CD14-positive monocyte (primary cell): ENCODE results near the gene PARK7. TPM values are rescaled to one million over a fixed set of nuclear protein-coding genes. Genes with fewer than 3 reads are reported as not detected.

Experiments
- DNase-seq, 3 donors: peaks; one replicate each; pipeline ENCODE4 v3.0.0-alpha.2; 2011 to 2022
- H2AFZ ChIP-seq: 2 replicates; pipeline ENCODE4 v1.6.0; 2012; ENCODE audit warnings: mild to moderate bottlenecking, low read depth, low read length, inconsistent platforms; ENCODE audit not compliant: insufficient read depth, poor library complexity, severe bottlenecking
- H3K27ac ChIP-seq, 2 donors: 1 replicate in 1 of 2; 2 replicates in 1 of 2; pipeline ENCODE4 v1.5.1; 2012 to 2013; ENCODE audit warnings: low read length in 2 of 2, control low read depth in 1 of 2, inconsistent platforms in 1 of 2, low read depth in 1 of 2, mild to moderate bottlenecking in 1 of 2
- H3K27me3 ChIP-seq, 2 donors: one replicate each; pipeline versions ENCODE4 v1.6.0 to v1.6.1; 2011 to 2013; ENCODE audit warnings: low read length in 2 of 2; ENCODE audit not compliant: control insufficient read depth in 2 of 2, insufficient read depth in 2 of 2
- H3K36me3 ChIP-seq, 2 donors: replicated peaks in 1 of 2; 1 replicate in 1 of 2; 2 replicates in 1 of 2; pipeline versions ENCODE4 v1.5.1 to v1.6.1; 2012 to 2013; ENCODE audit warnings: low read length in 2 of 2, control low read depth in 1 of 2, inconsistent platforms in 1 of 2, mild to moderate bottlenecking in 1 of 2; ENCODE audit not compliant: insufficient read depth in 2 of 2, control insufficient read depth in 1 of 2
- H3K4me1 ChIP-seq, 2 donors: 1 replicate in 1 of 2; 2 replicates in 1 of 2; pipeline versions ENCODE4 v1.5.1 to v1.6.1; 2012 to 2013; ENCODE audit warnings: low read length in 2 of 2, control low read depth in 1 of 2, inconsistent platforms in 1 of 2, mild to moderate bottlenecking in 1 of 2, moderate library complexity in 1 of 2; ENCODE audit not compliant: insufficient read depth in 2 of 2, control insufficient read depth in 1 of 2
- H3K4me2 ChIP-seq: replicated peaks from 2 replicates; pipeline ENCODE3; 2012; ENCODE audit warnings: low read length, moderate library complexity, mild to moderate bottlenecking; ENCODE audit not compliant: poor library complexity, severe bottlenecking; ENCODE audit errors: extremely low read depth
- H3K4me3 ChIP-seq, 3 experiments: fragments of 200-600 bp in 1 of 3; sonication (generic) in 1 of 3; replicated peaks in 1 of 3; 1 replicate in 2 of 3; 2 replicates in 1 of 3; pipeline ENCODE4 v1.5.1; 2011 to 2013; ENCODE audit warnings: low read length in 3 of 3, mild to moderate bottlenecking in 3 of 3, control low read depth in 2 of 3, low read depth in 2 of 3, inconsistent platforms in 1 of 3, moderate library complexity in 1 of 3
- H3K79me2 ChIP-seq: 2 replicates; pipeline ENCODE4 v1.6.0; 2012; ENCODE audit warnings: mild to moderate bottlenecking, control low read depth, inconsistent platforms, low read length, moderate library complexity; ENCODE audit not compliant: insufficient read depth
- H3K9ac ChIP-seq: 2 replicates; pipeline ENCODE4 v1.6.0; 2017; ENCODE audit warnings: low read length, mild to moderate bottlenecking; ENCODE audit not compliant: insufficient read depth, poor library complexity, severe bottlenecking
- H3K9me3 ChIP-seq, 2 donors: replicated peaks in 1 of 2; 1 replicate in 1 of 2; 2 replicates in 1 of 2; pipeline versions ENCODE4 v1.5.1 to v1.6.1; 2012 to 2013; ENCODE audit warnings: low read length in 2 of 2, control low read depth in 1 of 2; ENCODE audit not compliant: control insufficient read depth in 1 of 2, insufficient read depth in 1 of 2
- H4K20me1 ChIP-seq: 2 replicates; pipeline ENCODE4 v1.6.0; 2012; ENCODE audit warnings: mild to moderate bottlenecking, low read length, control low read depth, moderate library complexity; ENCODE audit not compliant: insufficient read depth
- H3K27ac Mint-ChIP-seq, 7 donors: one replicate each; pipeline ENCODE4 v1.8.0; 2020; ENCODE audit warnings: mild to moderate bottlenecking in 7 of 7, mixed read lengths in 7 of 7, moderate library complexity in 6 of 7, inconsistent platforms in 2 of 7
- H3K27me3 Mint-ChIP-seq, 3 donors: one replicate each; pipeline ENCODE4 v1.8.0; 2021 to 2022; ENCODE audit warnings: low read depth in 3 of 3, mild to moderate bottlenecking in 3 of 3, mixed read lengths in 3 of 3, moderate library complexity in 3 of 3, inconsistent platforms in 1 of 3
- H3K36me3 Mint-ChIP-seq, 2 donors: one replicate each; pipeline ENCODE4 v1.8.0; 2020; ENCODE audit warnings: mixed read lengths in 2 of 2, inconsistent platforms in 1 of 2, mild to moderate bottlenecking in 1 of 2
- H3K4me1 Mint-ChIP-seq: one replicate; pipeline ENCODE4 v1.8.0; 2020; ENCODE audit warnings: mild to moderate bottlenecking, mixed read lengths
- H3K4me3 Mint-ChIP-seq, 2 donors: one replicate each; pipeline ENCODE4 v1.8.0; 2020; ENCODE audit warnings: mild to moderate bottlenecking in 2 of 2, mixed read lengths in 2 of 2, moderate library complexity in 1 of 2
- H3K9me3 Mint-ChIP-seq, 7 donors: one replicate each; pipeline ENCODE4 v1.8.0; 2020 to 2022; ENCODE audit warnings: mixed read lengths in 7 of 7, mild to moderate bottlenecking in 6 of 7, moderate library complexity in 6 of 7, inconsistent platforms in 2 of 7
- WGBS: methylation state at CpG from one replicate; pipeline ENCODE4 v1.1.5; 2013; ENCODE audit warnings: missing lambda C conversion rate; ENCODE audit not compliant: insufficient coverage; 5-methylcytosine and 5-hydroxymethylcytosine counted together
- intact Hi-C, 2 donors: fragments of 100-400 bp; cut with micrococcal nuclease; formaldehyde crosslinking; loops; one replicate each; pipeline versions ENCODE4 v1.15.0 to v1.15.1; 2023
- polyA plus RNA-seq, 3 donors: library from polyadenylated mRNA; depleted of rRNA in 1 of 3; unstranded in 2 of 3; stranded (reverse) in 1 of 3; fragments of 300-500 nt in 2 of 3; fragments of >200 nt in 1 of 3; fragmentation: Illumina TruSeq in 2 of 3; gene quantifications; 1 replicate in 2 of 3; 2 replicates in 1 of 3; pipeline ENCODE4 v1.2.3, GENCODE V29; 2012 to 2021
- TF ChIP-seq, protein P1 (sequence below): fragments of 200-600 bp; IDR thresholded peaks from one replicate; pipeline ENCODE4 v1.8.0; 2022; ENCODE audit warnings: antibody characterized with exemption, mild to moderate bottlenecking

PARK7 gene
- polyA plus RNA-seq, 3 donors: 116 to 391 (median 353) TPM

DNA sequence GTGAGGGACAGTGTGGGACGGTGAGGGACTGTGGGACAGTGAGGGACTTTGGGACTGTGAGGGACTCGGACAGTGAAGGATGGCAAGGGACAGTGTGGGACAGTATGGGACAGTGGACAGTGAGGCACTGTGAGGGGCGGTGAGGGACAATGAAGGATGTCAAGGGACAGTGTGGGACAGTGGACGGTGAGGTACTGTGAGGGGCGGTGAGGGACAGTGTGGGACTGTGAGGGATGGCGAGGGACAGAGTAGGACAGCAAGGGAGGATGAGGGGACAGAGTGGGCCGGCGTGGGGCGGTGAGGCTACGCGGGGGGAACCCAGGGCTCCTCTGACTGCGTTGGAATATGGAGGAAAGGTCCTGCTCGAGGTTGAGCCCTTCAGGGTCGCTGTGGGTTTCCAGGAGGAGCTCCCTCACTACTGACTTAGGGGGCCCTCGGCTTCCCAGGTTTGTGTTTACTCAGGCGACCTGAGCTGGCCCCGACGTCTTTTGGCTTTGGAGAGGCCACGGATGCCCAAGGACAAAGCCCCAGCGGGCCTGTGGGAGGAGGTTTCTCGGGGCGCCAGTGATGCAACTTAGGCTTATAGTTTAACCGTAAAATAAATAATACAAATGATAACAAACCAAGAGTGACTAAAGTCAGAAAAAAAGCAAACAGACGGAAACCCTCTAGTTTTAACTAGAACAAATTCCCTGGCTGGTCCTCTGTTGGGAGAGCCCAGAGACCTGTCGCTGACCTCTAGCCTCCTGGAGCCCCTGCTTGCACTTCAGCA, 65.7 kb downstream of the PARK7 start:
- WGBS: 94% methylated on average over 13 of the region's 25 CpGs

More for the DNA sequence above, 65.7 kb downstream of the PARK7 start:
- no peak overlapping the region for H3K4me2 ChIP-seq
- Mint-ChIP-seq H3K4me3 (peak overlapping the region; percentile 65 to 91), H3K4me1 (peaks cover 12% of the 10 kb centered on the region), H3K27ac (peak overlapping the region in 1 of 7 donors; percentile 7), H3K36me3 (peaks cover 7 to 11% of the 10 kb centered on the region in 2 donors), H3K9me3 (peaks cover 3 to 13% (median 6%) of the 10 kb centered on the region in 7 donors), H3K27me3 (peaks cover 51 to 72% (median 54%) of the 10 kb centered on the region in 3 donors)
- no peak overlapping the region for H3K9ac ChIP-seq
- no peak overlapping the region for H3K4me3 ChIP-seq
- intact Hi-C loops: loop anchor here in 1 of 2 donors (10.0 kb wide), 1 partner anchor 288 kb away; the partner anchor contains the start of gene SLC45A1
- peak in 1 of 3 donors; percentile 7 for DNase-seq
- H3K27ac ChIP-seq: no peak overlapping the region
- no peaks in the 10 kb centered on the region for H3K36me3 ChIP-seq
- peaks cover 3 to 4% of the 10 kb centered on the region in 2 donors for H3K9me3 ChIP-seq
- peaks cover 28 to 71% of the 10 kb centered on the region in 2 donors for H3K27me3 ChIP-seq
- peak overlapping the region; percentile 87 for H2AFZ ChIP-seq
- H3K79me2 ChIP-seq: no peaks in the 10 kb centered on the region
- H3K4me1 ChIP-seq: peaks cover 10 to 19% of the 10 kb centered on the region in 2 donors
- TF ChIP-seq, protein P1, sequence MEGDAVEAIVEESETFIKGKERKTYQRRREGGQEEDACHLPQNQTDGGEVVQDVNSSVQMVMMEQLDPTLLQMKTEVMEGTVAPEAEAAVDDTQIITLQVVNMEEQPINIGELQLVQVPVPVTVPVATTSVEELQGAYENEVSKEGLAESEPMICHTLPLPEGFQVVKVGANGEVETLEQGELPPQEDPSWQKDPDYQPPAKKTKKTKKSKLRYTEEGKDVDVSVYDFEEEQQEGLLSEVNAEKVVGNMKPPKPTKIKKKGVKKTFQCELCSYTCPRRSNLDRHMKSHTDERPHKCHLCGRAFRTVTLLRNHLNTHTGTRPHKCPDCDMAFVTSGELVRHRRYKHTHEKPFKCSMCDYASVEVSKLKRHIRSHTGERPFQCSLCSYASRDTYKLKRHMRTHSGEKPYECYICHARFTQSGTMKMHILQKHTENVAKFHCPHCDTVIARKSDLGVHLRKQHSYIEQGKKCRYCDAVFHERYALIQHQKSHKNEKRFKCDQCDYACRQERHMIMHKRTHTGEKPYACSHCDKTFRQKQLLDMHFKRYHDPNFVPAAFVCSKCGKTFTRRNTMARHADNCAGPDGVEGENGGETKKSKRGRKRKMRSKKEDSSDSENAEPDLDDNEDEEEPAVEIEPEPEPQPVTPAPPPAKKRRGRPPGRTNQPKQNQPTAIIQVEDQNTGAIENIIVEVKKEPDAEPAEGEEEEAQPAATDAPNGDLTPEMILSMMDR: no peak
- H4K20me1 ChIP-seq: no peaks in the 10 kb centered on the region
